Measurements from ENCODE around the gene OAS2. TPM values are rescaled to one million over a fixed set of nuclear protein-coding genes. Genes with fewer than 3 reads are reported as not detected.
A peak's percentile ranks its signal among the peaks of the same experiment; 100 is the strongest.

Gene OAS2
- total and polyA plus RNA-seq, 10 of the 15 experiments (the other 5 are each of a cell fraction or from before 2014, with no cell fraction given) = 32.4 to 290 (median 90.2) TPM

DNA sequence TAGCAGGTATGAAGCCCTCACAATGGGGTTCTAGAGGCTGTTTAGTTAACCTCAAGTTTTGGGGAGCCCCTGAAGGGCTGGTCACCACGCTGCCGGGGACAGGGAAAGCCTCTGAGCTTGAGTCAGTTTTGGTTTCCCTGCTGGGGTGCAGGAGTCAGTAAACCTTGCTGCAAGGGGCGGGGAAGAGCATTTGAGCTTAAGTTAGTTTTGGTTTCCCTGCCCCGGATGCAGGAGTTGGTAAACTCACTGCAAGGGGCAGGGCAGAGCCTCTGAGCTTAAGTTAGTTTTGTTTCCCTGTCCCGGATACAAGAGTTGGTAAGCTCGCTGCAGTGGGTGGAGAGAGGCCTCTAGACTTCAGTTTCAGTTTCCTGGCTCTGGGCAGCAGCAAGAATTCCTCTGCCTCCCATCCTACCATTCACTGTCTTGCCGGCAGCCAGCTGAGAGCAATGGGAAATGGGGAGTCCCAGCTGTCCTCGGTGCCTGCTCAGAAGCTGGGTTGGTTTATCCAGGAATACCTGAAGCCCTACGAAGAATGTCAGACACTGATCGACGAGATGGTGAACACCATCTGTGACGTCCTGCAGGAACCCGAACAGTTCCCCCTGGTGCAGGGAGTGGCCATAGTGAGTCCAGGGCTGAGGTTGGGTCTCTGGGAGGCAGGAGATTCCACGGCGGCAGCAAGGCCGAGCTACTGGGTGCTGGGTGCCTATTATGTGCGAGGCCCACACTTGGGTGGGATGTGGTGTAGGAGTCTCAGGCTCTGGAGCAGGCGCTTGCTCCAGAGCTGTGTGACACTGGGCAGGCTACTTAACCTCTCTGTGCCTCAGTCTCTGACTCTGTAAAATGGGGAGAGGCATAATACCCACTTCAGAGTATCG is at the start of gene OAS2 (continued):
- TF ChIP-seq CTCF (IDR thresholded peaks at IDR 0.05 in 2 of 3, conservative IDR thresholded peaks at IDR 0.05 in 1 of 3; ENCODE audit: control insufficient read depth in 2 of 3, extremely low read depth in 1 of 3, insufficient read depth in 1 of 3, low read depth in 3 of 3, low read length in 3 of 3) (no peak), POLR2AphosphoS5 (IDR thresholded peaks at IDR 0.05; ENCODE audit: low read length) (peak; percentile 90), NFIC (IDR thresholded peaks at IDR 0.05; ENCODE audit: low read depth, low read length) (peak; percentile 22; the same call in 1 of the 2 replicates), PRDM15 (CRISPR knock-in tag; IDR thresholded peaks at IDR 0.05) (no peak), JUNB (IDR thresholded peaks at IDR 0.05) (no peak), SMAD5 (IDR thresholded peaks at IDR 0.05; ENCODE audit: low read depth) (peak; percentile 73; the same call in 1 of the 2 replicates), MTA3 (IDR thresholded peaks at IDR 0.05; ENCODE audit: borderline replicate concordance, low read length) (peak; percentile 88; the same call in 1 of the 2 replicates), LARP7 (IDR thresholded peaks at IDR 0.05) (no peak), ATF2 (IDR thresholded peaks at IDR 0.05; ENCODE audit: low read length) (no peak), KLF5 (IDR thresholded peaks at IDR 0.05; ENCODE audit: partially characterized antibody) (peak; percentile 20), FOXM1 (IDR thresholded peaks at IDR 0.05; ENCODE audit: low read depth, low read length) (peak; percentile 66), ATF7 (IDR thresholded peaks at IDR 0.05; ENCODE audit: low read depth) (peak; percentile 46; the same call in 1 of the 2 replicates), EED (IDR thresholded peaks at IDR 0.05; ENCODE audit: low read depth) (peak; percentile 29; the same call in 1 of the 2 replicates), RUNX3 (IDR thresholded peaks at IDR 0.05; ENCODE audit: low read length) (peak; percentile 50), ZBTB33 (IDR thresholded peaks at IDR 0.05) (0 out of 2 replicates have a peak, but pooled peaks have one; percentile 16)
- TF ChIP-seq, protein P1, sequence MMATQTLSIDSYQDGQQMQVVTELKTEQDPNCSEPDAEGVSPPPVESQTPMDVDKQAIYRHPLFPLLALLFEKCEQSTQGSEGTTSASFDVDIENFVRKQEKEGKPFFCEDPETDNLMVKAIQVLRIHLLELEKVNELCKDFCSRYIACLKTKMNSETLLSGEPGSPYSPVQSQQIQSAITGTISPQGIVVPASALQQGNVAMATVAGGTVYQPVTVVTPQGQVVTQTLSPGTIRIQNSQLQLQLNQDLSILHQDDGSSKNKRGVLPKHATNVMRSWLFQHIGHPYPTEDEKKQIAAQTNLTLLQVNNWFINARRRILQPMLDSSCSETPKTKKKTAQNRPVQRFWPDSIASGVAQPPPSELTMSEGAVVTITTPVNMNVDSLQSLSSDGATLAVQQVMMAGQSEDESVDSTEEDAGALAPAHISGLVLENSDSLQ (IDR thresholded peaks at IDR 0.05) = no peak
- TF ChIP-seq, protein P2, sequence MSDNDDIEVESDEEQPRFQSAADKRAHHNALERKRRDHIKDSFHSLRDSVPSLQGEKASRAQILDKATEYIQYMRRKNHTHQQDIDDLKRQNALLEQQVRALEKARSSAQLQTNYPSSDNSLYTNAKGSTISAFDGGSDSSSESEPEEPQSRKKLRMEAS (IDR thresholded peaks at IDR 0.05; ENCODE audit: low read depth, low read length) = peak; percentile 50; the same call in 1 of the 2 replicates
